ENCODE results near the gene FAM170B.

The FAM170B gene

GRCh38 chr10:49160814-49161213, 27.0 kb upstream of the FAM170B start:
- no peak for DNase-seq (ENCODE audit: low spot score)
- POLR2A ChIA-PET (ENCODE audit: low non-redundant PET): no interaction called here
- CTCF ChIA-PET: interaction anchor here (1.4 to 2.7 kb wide), 2 partner anchors 12 to 184 kb away, joined by 4 to 11 read pairs; no protein-coding TSS in a partner anchor
- no peak overlapping the region for H3K27ac ChIP-seq
- TF ChIP-seq, protein P1, sequence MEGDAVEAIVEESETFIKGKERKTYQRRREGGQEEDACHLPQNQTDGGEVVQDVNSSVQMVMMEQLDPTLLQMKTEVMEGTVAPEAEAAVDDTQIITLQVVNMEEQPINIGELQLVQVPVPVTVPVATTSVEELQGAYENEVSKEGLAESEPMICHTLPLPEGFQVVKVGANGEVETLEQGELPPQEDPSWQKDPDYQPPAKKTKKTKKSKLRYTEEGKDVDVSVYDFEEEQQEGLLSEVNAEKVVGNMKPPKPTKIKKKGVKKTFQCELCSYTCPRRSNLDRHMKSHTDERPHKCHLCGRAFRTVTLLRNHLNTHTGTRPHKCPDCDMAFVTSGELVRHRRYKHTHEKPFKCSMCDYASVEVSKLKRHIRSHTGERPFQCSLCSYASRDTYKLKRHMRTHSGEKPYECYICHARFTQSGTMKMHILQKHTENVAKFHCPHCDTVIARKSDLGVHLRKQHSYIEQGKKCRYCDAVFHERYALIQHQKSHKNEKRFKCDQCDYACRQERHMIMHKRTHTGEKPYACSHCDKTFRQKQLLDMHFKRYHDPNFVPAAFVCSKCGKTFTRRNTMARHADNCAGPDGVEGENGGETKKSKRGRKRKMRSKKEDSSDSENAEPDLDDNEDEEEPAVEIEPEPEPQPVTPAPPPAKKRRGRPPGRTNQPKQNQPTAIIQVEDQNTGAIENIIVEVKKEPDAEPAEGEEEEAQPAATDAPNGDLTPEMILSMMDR (conservative IDR thresholded peaks at IDR 0.05; ENCODE audit: low read depth): no peak

DNA sequence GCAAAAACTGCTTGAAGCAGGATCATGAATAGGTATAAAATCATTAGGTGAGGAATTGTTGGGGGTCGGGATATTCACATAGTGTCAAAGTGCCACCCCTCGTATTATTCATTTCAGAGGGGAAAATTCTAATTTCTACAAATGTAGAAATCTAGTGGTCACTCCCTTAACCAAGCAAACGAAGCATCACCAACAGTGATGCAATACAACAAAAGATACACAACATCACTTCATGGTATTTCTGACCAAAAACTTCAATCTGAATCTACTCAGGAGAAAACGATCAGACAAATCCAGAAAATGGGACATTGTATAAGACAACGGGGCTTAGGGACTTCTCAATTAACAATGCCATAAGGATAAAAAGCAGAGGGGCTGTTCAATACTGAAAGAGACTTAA, 26.3 kb upstream of the FAM170B start:
- CTCF ChIA-PET: interaction anchor here (1.1 kb wide), 1 partner anchor 8 kb away, joined by 3 read pairs; no protein-coding TSS in a partner anchor
- TF ChIP-seq, protein P1 (conservative IDR thresholded peaks at IDR 0.05; ENCODE audit: low read depth): no peak
- POLR2A ChIA-PET (ENCODE audit: low non-redundant PET): no interaction called here
- DNase-seq (ENCODE audit: low spot score): no peak
- H3K27ac ChIP-seq: no peak overlapping the region

DNA sequence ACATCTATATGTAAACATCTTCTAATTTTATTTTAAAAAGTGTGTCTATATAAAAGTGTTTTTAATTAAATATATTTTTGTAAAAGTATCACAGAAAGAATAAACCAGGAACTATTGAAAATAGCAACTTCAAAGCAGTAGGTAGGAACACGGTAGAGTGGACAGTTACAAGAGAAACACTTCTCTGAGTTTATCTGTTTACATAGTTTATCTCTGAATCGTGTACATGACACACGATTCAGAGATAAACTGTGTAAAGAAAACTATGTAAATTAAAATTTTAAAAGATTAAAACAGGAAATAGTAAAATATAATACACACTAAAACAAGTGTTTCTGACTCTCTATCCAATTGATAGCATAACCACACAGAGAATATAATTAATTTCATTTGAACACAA, 25.1 kb upstream of the FAM170B start:
- ChIA-PET POLR2A (ENCODE audit: low non-redundant PET) (no interaction called here), CTCF (no interaction called here)
- DNase-seq (ENCODE audit: low spot score): no peak
- no peak overlapping the region for H3K27ac ChIP-seq
- TF ChIP-seq, protein P1 (conservative IDR thresholded peaks at IDR 0.05; ENCODE audit: low read depth): no peak

GRCh38 chr10:49158404-49158803, 24.6 kb upstream of the FAM170B start:
- DNase-seq (ENCODE audit: low spot score): no peak
- TF ChIP-seq, protein P1 (conservative IDR thresholded peaks at IDR 0.05; ENCODE audit: low read depth): no peak
- POLR2A ChIA-PET (ENCODE audit: low non-redundant PET): no interaction called here
- CTCF ChIA-PET: interaction anchor here (0.6 to 0.7 kb wide), 2 partner anchors 22 to 241 kb away, joined by 3 to 5 read pairs; no protein-coding TSS in a partner anchor
- H3K27ac ChIP-seq: no peak overlapping the region

- TF ChIP-seq, protein P1 (conservative IDR thresholded peaks at IDR 0.05; ENCODE audit: low read depth): no peak
- ChIA-PET CTCF (interaction anchor here (0.5 kb wide), 1 partner anchor 209 kb away, joined by 3 read pairs; no protein-coding TSS in a partner anchor), POLR2A (ENCODE audit: low non-redundant PET) (no interaction called here)
- no peak overlapping the region for H3K27ac ChIP-seq
- no peak for DNase-seq (ENCODE audit: low spot score)
Observed at GRCh38 chr10:49157229-49157628, 23.4 kb upstream of the FAM170B start.

- TF ChIP-seq, protein P1 (conservative IDR thresholded peaks at IDR 0.05; ENCODE audit: low read depth): no peak
- H3K27ac ChIP-seq: no peak overlapping the region
- ChIA-PET CTCF (no interaction called here), POLR2A (ENCODE audit: low non-redundant PET) (no interaction called here)
- no peak for DNase-seq (ENCODE audit: low spot score)
Observed at GRCh38 chr10:49154641-49155040, 20.8 kb upstream of the FAM170B start.

GRCh38 chr10:49153971-49154370, 20.1 kb upstream of the FAM170B start:
- no peak overlapping the region for H3K27ac ChIP-seq
- POLR2A ChIA-PET (ENCODE audit: low non-redundant PET): no interaction called here

More at GRCh38 chr10:49153971-49154370, 20.1 kb upstream of the FAM170B start:
- CTCF ChIA-PET: no interaction called here
- TF ChIP-seq, protein P1 (conservative IDR thresholded peaks at IDR 0.05; ENCODE audit: low read depth): no peak
- no peak for DNase-seq (ENCODE audit: low spot score)

Data from RWPE1 (cell line).